ENCODE results near the gene ARHGAP6. TPM values are rescaled to one million over a fixed set of nuclear protein-coding genes. Genes with fewer than 3 reads are reported as not detected.

ARHGAP6 gene
- total RNA-seq, 1 experiment from 2014 or later, result 0.44 TPM

- peak; percentile 2 for DNase-seq (ENCODE audit: low read depth)
Observed at GRCh38 chrX:11309220-11309619, 356.5 kb downstream of the ARHGAP6 start.

DNA sequence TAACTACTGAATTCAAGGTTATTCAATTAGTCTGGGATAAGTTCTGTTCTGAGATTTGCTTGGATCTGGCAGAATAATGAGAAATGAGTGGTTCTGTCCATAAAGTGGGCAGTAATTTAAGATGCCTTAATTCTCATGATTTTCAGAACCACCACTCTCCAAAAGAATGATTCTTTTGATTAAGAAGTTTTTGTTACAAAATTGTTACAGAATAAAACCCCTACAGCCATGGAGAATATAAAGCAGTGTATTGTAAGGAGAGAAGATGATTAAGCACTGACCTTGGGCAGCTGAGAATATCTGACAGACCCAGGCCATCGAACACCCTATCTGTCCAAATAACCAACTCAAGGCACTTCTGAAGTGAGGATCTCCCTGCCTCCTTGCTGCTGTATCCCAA, 360.1 kb downstream of the ARHGAP6 start:
- no peak for DNase-seq (ENCODE audit: low read depth)

- DNase-seq (ENCODE audit: low read depth), result no peak
Observed at GRCh38 chrX:11304829-11305228, 360.9 kb downstream of the ARHGAP6 start.

DNA sequence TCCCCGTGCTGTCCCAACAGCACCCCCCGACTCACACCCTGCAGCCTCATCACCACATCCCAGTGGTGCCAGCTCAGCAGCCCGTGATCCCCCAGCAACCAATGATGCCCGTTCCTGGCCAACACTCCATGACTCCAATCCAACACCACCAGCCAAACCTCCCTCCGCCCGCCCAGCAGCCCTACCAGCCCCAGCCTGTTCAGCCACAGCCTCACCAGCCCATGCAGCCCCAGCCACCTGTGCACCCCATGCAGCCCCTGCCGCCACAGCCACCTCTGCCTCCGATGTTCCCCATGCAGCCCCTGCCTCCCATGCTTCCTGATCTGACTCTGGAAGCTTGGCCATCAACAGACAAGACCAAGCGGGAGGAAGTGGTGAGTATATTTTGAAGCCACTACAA, 367.1 kb downstream of the ARHGAP6 start:
- no peak for DNase-seq (ENCODE audit: low read depth)

GRCh38 chrX:11296051-11296450, 369.7 kb downstream of the ARHGAP6 start:
- DNase-seq (ENCODE audit: low read depth), result no peak

GRCh38 chrX:11293113-11293512, 372.6 kb downstream of the ARHGAP6 start, which contains the start of gene AMELX:
Gene AMELX, plus strand, starts transcription at chrX:11293413. Its CDS starts 1,376 bp downstream, at chrX:11294789.
- DNase-seq (ENCODE audit: low read depth), result no peak

GRCh38 chrX:11290416-11291102, 375.2 kb downstream of the ARHGAP6 start:
- DNase-seq (ENCODE audit: low read depth), result no peak

DNA sequence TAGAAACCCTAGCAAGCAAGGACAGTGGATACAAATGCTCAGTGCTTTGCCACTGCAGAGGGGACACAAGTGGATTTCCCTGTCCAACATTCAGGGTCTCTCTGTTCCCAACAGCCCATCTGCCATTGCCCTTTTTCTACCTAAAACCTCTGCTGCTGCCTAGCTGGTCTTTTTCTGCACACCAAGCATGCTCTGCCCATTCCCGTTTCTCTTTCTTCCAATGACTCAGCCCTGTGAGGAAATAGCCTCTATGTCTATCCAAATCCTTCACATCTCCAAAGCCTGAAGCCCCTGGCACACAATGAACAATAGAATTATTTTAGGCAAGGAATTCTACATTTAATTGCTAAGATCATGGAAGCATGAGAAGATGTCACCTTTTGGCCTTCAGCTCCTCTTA, 378.2 kb downstream of the ARHGAP6 start:
- DNase-seq (ENCODE audit: low read depth), result no peak

DNA sequence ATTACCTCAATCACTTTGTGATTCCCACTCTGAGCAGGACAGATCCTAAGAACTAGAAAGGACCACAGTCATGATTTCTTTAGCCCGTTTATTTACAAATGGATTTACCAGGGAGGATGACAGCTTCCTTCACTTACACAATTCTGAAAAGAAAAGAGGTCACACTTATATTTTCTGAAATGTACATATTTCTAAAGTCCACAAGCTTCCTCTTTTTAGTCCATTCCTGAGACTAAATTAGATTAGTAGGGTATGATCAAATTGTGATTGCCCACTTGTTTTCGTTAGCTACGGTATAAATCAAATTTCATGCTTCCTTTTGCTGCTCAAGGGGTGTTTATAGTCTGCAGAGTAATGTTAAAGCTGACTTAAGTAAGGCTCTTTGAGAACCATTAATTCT, 380.1 kb downstream of the ARHGAP6 start:
- no peak for DNase-seq (ENCODE audit: low read depth)

- DNase-seq (ENCODE audit: low read depth), result no peak
Observed at GRCh38 chrX:11282043-11282442, 383.7 kb downstream of the ARHGAP6 start.

DNA sequence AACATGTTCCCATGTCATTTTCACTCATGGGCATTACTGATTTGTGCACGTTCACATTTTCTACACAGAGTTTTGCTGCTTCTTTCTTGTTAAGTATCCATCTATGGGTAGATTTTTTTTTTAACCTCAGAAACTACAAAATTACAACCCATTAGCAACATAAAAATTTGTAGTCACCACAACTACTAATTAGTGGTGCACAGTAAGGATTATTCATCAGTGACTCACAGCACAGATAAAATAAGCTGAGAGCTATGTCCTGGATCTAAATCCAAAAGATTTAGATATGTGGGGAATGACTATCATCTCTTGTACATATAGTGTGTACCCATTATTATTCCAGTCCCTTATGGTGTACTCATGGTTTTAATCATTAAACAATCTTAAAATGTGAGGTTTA, 392.2 kb downstream of the ARHGAP6 start:
- peak; percentile 76 for DNase-seq (ENCODE audit: low read depth)

DNA sequence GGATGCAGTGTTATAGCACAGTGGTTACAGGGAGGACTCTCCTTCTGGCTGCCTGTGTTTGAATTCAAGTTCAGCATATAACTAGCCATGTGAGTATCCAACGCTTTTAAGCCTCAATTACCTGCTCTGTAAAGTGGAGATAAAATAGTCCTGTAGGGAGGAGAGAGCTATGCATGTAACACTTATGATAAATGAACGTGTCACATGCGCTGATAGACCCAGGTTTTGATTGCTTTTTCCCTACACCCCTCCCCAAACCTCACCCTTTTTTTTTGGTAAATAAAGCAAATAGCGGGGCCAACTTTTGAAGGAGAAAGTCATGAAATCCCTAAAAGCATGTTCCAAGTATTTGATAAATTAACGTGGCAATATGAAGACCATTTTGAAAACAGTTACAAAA, 392.9 kb downstream of the ARHGAP6 start:
- DNase-seq (ENCODE audit: low read depth), result no peak

- peak; percentile 18 for DNase-seq (ENCODE audit: low read depth)
Observed at GRCh38 chrX:11272290-11272689, 393.4 kb downstream of the ARHGAP6 start.

GRCh38 chrX:11269996-11270395, 395.7 kb downstream of the ARHGAP6 start:
- DNase-seq (ENCODE audit: low read depth), result peak; percentile 77

- DNase-seq (ENCODE audit: low read depth), result no peak
Observed at GRCh38 chrX:11269006-11269405, 396.7 kb downstream of the ARHGAP6 start.

- DNase-seq (ENCODE audit: low read depth), result no peak
Observed at GRCh38 chrX:11267425-11267824, 398.3 kb downstream of the ARHGAP6 start.

GRCh38 chrX:11266573-11267003, 399.1 kb downstream of the ARHGAP6 start:
- DNase-seq (ENCODE audit: low read depth), result no peak

- DNase-seq (ENCODE audit: low read depth), result no peak
Observed at GRCh38 chrX:11265352-11265751, 400.4 kb downstream of the ARHGAP6 start.

GRCh38 chrX:11264925-11265324, 400.8 kb downstream of the ARHGAP6 start:
- DNase-seq (ENCODE audit: low read depth), result no peak

DNA sequence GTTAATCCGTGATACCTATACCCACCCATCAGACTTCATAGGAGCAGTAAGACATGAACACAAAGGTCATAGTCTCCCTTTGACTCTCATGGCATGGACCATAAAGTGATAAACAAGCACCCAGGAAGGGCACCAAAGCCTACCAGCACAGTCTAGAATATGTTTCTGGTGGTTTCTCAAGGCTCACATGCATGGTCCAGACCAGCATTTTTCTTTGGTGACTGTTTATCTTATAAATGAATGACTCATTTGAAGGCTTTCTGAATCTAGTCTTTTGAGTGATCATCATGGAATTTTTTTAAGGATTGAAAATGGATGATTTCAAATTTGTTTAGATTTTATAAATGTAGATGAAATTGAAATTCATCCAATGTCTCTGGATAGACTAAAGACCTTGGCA, 404.5 kb downstream of the ARHGAP6 start:
- peak; percentile 83 for DNase-seq (ENCODE audit: low read depth)

DNA sequence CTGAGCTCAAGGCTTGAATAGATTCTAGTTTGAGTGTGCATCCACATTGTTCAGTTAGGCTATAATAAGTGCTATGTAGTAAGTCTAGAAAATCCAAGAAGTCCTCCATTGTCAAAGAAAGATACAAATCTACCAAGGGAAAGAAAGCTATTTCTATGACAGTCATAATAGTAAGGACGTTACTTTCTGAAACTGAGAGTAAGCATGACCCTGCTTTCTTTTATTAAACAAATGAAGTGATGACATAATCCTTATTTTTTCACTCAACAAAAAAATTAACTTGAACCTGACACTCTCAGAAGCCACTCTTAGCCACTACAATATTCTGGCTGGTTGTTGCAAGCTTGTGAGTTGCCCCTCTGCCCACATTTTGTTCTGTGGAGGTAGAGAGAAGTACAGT, 406.3 kb downstream of the ARHGAP6 start:
- no peak for DNase-seq (ENCODE audit: low read depth)

DNA sequence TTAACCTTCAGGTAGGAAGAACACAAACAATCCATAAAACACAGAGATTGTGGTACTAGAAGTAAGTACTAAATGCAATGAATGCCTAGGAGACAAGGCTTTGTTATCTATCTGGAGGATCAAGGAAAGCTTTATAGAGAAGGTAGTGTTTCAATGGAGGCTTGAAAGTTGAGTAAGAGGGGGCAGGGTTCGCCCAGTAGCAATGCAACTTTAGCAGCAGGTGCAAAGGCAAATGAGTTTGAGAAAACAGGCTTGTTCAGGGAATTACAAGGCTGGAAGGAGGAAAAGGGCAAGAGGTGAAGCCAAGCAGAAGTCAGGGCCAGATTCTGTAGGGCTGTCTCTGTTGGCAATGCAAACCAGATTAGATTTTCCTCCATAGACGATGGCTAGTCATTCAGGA, 408.0 kb downstream of the ARHGAP6 start:
- no peak for DNase-seq (ENCODE audit: low read depth)

GRCh38 chrX:11257290-11257689, 408.4 kb downstream of the ARHGAP6 start:
- no peak for DNase-seq (ENCODE audit: low read depth)

Data from M059J (cell line).